ENCODE results near the gene PANK2. TPM values are rescaled to one million over a fixed set of nuclear protein-coding genes. Genes with fewer than 3 reads are reported as not detected.

Gene PANK2
- total RNA-seq, 4 donors from 2014 or later: 32.8 to 45.0 (median 39.7) TPM

DNA sequence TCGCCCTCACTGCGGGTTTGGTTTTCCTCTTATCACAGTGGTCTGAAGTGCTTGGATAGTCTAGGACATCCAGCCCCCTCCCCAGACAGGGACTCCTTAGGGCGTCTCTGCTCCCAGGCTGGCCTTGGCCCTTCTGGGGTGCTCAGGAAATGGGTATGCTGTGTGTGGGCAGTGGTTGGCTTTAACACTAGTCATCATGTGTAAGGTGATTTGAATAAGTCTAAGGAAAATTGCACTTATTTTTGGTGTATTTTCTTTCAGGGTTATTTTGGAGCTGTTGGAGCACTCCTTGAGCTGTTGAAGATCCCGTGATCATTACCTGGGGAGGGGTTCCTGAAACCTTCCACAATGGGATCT is 33.8 kb downstream of the PANK2 start:
- ATAC-seq (ENCODE audit: low FRiP score) (no peak), DNase-seq (ENCODE audit: low spot score) (no peak)
- no peak for TF ChIP-seq CTCF (IDR thresholded peaks at IDR 0.05)

DNA sequence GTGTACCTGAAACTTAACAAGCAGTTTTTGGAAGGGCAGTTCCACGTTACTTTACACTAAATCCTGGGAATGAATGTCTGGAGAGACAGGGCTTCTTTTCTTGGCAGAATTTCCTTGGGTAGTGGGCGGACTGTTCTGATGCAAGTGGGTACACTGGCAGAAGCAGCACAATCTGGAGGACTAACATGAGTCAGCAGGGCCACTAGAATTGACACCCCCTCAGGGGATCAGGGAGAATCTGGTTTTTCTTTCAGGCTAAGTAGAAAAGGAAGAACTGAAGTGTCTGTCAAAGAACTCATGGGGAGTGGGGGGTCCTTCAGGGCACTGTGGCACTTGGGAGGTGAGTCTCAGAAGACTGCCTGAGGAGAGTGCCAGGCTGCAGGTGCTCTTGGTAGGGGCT is 34.6 kb downstream of the PANK2 start:
- no peak for ATAC-seq (ENCODE audit: low FRiP score)
- DNase-seq (ENCODE audit: low spot score): no peak
- no peak for TF ChIP-seq CTCF (IDR thresholded peaks at IDR 0.05)

- ATAC-seq (ENCODE audit: low FRiP score) (no peak), DNase-seq (ENCODE audit: low spot score) (no peak)
- no peak for TF ChIP-seq CTCF (IDR thresholded peaks at IDR 0.05)
Measured at GRCh38 chr20:3924304-3925112, 35.3 kb downstream of the PANK2 start.

GRCh38 chr20:3925113-3925695 is 36.0 kb downstream of the PANK2 start:
- no peak for TF ChIP-seq CTCF (IDR thresholded peaks at IDR 0.05)
- DNase-seq (ENCODE audit: low spot score) (no peak), ATAC-seq (ENCODE audit: low FRiP score) (no peak)

- DNase-seq (ENCODE audit: low spot score) (no peak), ATAC-seq (ENCODE audit: low FRiP score) (no peak)
- TF ChIP-seq CTCF (IDR thresholded peaks at IDR 0.05): no peak
Measured at GRCh38 chr20:3925899-3926638, 36.9 kb downstream of the PANK2 start.

DNA sequence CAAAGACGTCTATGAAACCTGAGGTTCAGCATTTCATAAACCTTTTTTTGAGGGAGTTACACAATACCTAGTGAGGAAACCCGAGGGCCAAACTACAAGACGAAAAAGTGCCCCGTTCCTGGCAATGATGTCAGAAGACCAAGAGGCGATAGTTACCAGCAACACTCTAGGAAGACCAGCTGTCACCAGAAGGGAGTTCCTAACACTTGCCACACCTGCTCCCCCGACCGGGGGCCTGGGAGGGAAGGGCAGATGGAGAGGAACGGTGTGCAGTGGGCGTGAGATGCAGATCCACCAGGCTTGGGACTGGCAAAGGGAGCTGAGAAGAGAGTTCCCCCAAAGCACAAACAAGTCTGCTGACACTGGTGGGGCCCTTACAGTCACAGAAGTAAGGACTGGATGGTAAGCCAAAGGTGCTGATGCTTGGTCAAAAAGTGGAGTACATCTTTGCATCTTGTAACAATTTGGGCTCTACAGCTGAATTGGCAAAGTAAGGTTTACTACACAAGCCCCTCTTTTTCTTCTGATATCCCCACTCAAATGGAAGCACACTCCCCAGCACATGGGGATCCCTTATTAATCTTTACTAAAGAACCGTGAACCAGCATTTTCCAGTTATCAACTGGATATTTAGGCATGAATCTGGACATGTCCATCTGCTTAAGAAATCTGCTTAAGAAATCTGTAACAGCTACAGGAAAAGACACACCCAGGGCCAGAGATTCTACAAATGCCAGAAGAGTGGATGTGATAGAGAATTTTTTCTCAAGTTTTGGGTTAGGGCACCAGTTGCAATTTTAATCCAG is 38.5 kb downstream of the PANK2 start:
- DNase-seq (ENCODE audit: low spot score) (no peak), ATAC-seq (ENCODE audit: low FRiP score) (no peak)
- no peak for TF ChIP-seq CTCF (IDR thresholded peaks at IDR 0.05)
